ENCODE results near the gene FAM174A.

GRCh38 chr5:100614308-100614707 lies 79.1 kb downstream of the FAM174A start:
- TF ChIP-seq SP1 (IDR thresholded peaks at IDR 0.05), result no peak
- no peak for TF ChIP-seq TARDBP (IDR thresholded peaks at IDR 0.05)

Data from HEK293T (cell line).